HG02870 (cell line): Measurements from ENCODE around the gene WDR54.

Experiments used
- ATAC-seq: cut with Tn5 transposase; IDR thresholded peaks from one replicate; pipeline ENCODE4 v1.9.1; 2021; ENCODE audit warnings: mild to moderate bottlenecking, moderate library complexity; ENCODE audit not compliant: unreplicated experiment

Gene WDR54

DNA sequence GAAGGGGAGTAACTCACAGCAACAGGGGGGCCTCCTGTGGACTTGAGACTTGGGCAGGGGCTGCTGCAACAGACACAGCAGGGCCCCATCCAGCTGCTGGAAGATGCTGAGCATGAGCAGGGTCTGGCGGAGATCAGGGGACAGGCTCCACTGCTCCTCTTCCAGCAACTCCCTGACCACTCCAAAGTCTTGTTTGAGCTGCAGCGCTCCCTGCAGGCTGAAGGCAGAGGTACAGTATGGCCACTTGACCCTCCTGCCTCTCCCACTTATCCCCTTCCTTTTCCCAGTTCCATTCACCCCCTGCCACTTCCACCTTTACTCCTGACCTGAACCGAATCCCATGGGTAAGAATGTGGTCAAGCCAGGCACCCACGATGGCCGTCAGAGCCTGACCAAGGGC lies 53.4 kb downstream of the WDR54 start:
- no peak for ATAC-seq
